ENCODE data around the gene LRRC75B.
"Not testable (repeated sequence)": the region's sequence is repeated elsewhere in the genome, so short reads cannot be mapped to it uniquely, and the experiment has no call there.

Gene LRRC75B

DNA sequence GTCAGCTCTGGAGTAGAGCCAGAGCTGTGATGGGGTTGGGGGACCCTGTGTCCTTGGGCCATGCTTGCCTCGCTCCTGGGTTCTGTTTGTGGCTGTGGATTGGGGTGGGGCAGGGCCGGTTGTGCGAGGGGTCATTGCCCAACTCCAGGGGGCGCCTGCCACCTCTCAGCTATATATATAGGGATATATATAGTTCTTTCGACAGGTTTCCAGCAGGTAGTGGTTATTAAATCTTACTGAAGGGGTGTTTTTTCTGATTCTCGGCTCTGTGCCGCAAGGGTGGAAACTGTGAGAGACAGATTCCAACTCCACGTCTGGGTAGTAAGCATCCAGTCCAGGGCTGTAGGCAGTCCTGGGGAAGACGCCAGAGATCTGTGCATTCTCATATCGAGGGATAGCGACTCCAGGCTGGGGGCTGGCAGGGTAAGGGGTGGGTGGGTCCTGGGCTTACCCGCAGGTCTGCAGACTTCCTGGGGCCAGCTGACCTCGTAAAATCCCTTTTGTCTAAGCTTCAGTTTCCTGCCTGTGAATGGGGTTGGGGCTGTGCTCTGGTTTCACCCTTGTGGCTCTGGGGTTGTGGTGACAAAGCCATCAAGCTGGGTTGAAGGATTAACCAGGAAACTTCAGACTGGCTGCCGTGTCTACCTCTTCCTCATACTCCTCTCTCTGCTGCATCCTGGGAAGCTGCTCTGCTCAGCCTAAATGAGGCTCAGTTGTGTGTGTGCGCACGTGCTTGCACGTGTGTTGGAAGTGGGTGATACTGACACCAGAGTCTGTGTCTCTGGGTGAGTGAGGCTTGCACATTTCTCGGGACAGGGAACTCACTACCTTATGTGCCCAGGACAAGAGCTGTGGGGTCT lies 11.1 kb upstream of the LRRC75B start:
- in situ Hi-C loops (cut with MboI; ENCODE audit: low pct_unique_long_range_greater_than_20kb, low sequenced_read_pairs) = not testable (repeated sequence)
- peak; percentile 89 for DNase-seq

DNA sequence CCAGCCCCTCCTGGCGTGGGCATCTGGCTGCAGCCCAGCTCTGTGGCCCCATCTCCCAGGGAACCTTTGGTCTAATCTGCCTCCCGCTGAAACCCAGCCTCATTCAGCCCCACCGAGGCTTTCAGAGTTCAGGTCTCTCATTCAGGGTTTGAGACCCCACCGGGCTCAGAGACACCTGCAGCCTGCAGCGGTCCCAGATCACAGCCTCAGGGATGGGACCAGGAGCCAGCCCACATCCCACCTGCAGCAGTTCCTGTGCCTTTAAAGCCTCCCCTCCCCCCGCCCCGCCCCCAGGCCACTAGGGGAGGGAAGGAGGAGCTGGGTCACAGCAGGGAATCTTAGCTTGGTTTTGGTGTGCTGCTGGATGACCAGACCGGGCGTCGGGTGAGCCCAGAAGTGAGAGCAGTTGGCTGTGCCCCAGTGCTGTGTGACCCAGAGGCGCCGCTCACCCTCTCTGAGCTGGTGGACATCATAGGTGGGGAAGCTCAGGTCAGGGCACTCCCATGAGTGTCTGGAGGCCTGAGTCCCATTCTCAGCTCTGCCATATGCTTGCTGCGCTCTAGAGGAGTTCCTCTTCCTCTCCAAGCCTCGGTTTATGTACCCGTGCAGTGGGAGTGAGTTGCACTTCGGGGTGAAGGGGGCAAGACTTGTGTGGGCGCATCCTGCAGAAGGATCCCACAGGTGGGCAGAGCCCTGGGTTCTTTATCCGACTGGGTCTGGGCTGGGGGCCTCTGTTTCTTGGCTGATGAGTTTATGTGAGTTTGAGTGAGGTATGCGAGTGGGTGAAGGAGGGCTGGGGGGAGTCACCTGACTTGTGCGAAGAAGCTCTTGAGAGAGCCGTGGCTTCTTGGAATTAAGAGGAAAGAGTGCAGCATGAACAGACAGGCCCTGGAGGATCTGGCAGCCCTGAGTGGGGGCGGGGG lies 10.2 kb upstream of the LRRC75B start, which contains the start of gene GGT1:
TSS of gene GGT1 (plus strand) at position 347 of the 923 bp plus-strand sequence. CDS start 7,889 bp downstream, outside the sequence.
- in situ Hi-C loops (cut with MboI; ENCODE audit: low pct_unique_long_range_greater_than_20kb, low sequenced_read_pairs) = not testable (repeated sequence)
- DNase-seq = peak; percentile 52

DNA sequence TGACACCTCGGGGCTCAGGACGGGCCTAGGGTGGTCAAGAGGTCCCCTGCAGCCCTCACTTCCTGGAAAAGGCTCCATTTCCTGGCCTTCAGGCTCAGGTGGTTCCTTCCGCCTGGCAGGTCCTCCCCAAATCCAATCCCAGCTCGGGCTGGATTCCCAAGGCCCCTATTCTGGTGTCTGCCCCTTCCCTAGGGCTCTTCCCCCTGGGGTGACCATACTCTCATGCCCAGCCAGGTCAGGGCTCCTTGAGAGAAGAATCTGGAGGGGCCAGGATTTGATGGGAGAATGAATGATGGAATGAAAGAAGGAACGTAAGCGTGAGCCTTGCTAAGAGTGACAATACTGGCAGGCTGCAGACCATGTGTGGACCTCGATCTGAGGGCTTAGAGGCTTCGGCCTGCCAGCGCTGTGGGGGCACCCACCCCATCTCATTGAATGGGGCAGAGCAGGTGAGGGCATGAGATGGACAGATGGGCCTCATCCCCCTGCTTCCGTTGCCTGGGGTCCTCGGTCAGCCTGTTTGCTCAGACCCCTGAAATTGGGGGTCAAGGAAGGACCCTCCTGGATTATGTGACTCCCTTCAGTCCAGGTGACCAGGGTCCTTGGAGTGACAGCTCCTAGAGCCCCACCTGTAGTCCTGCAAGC lies 9.4 kb upstream of the LRRC75B start:
- DNase-seq; in situ Hi-C loops (cut with MboI; ENCODE audit: low pct_unique_long_range_greater_than_20kb, low sequenced_read_pairs): not testable (repeated sequence)

DNA sequence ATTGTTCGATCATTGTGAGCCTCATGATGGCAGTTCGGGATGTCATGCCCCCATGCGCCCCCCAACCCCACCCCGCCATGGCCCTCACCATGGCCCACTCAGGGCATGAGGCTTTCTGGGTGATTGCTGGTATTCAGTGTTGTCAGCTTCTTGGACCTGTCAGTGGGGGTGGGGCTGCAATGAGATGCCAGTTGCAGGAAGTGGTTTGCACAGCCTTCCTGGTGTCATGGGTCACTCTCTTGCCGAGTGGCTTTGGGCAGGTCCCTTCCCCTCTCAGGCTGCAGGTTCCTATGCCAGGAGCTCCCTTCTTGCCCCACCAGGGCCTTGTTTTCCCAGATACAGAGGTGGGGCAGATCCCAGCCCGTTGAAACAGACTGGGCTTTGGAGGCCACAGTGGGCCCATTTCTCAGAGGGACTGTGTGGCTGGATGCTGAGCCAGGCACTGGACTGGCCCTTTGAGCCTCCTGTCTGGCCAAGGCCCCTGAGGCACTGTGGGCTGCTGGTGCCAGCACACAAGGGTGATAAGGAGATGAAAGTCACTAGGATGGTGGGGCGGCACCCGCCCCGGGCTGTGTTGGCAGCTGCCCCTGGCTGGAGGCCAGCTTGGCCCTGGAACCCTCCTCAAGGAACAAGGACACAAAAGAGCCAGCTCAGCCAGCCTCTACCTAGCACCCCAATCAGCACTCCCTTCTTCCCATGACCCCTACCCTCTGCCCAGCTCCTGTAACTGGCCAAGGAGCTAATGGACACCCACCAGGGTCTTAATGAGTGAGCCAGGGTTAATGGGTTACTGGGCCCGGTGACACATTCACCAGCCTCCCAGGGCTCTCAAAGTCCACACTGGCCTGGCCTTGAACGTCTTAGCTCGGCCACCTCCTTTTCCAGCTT lies 8.6 kb upstream of the LRRC75B start:
- in situ Hi-C loops (cut with MboI; ENCODE audit: low pct_unique_long_range_greater_than_20kb, low sequenced_read_pairs) = no loop called here

DNA sequence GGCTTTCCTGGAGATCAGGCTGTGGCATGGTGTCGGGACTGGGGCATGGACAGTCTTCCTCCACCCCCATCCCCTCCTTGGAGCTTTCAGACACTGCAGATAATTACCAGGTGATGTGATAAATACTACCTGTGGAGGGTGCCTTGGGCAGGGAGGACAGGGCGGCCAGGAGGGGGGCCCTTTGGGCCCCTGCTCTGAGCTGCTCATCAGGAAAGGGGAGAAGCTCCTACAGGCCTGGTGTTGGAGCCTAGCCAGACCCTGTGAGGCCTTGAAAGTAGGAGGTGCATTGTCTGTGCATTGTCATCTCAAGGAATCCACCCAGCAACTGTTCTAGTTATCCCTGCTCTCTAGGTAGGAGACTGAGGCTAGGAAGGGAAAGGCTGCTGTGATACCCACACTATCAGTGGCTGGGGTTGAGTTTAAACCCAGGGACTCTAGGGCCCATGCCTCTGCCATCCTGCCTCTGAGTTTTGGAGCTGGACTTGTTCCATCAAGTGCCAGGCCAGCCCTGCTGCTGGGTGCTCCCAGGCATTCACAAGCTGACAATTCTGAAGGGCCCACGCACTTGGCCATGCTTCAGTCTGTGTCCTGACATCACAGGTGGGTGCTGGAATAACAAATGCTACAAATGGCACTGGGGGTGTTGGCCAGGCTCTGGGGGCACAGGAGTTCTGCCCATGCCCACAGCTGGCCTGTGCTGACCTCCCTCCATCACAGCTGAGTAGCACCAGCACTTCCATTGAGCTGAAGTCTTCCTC lies 7.3 kb upstream of the LRRC75B start:
- in situ Hi-C loops (cut with MboI; ENCODE audit: low pct_unique_long_range_greater_than_20kb, low sequenced_read_pairs); DNase-seq: not testable (repeated sequence)

More for the DNA sequence above, 8.6 kb upstream of the LRRC75B start:
- peak; percentile 43 for DNase-seq

DNA sequence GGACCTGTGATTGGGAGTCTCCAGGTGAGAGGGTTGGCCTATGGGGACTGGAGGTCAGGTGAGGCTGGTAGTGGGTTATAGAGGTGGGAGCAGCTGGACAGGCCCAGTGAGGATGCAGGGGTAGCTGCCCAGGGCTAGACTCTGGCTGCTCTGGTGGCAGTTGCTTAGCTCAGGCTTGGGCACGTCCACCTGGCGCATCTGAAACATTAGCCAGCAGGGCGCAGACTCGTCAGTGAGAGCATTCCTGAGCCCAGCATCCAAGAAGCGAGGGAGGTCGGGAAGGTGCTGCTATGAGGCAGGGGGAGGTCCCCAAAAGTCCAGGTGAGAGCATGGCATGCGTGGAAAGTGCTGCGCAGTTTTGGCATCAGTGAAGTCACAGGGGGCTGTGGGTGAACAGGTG lies 6.6 kb upstream of the LRRC75B start:
- in situ Hi-C loops (cut with MboI; ENCODE audit: low pct_unique_long_range_greater_than_20kb, low sequenced_read_pairs) = no loop called here
- no peak for DNase-seq

DNA sequence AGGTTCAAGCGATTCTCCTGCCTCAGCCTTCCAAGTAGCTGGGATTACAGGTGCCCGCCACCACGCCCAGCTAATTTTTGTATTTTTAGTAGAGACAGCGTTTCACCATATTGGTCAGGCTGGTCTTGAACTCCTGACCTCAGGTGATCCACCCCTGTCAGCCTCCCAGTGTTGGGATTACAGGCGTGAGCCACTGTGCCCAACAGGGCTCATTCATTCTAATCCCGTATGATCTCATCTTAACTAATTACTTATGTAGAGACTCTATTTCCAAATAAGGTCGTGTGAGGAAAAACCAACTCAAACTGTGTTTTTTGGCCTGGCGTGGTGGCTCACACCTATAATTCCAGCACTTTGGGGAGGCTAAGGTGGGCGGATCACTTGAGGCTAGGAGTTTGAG lies 4.2 kb upstream of the LRRC75B start:
- DNase-seq; in situ Hi-C loops (cut with MboI; ENCODE audit: low pct_unique_long_range_greater_than_20kb, low sequenced_read_pairs): not testable (repeated sequence)

DNA sequence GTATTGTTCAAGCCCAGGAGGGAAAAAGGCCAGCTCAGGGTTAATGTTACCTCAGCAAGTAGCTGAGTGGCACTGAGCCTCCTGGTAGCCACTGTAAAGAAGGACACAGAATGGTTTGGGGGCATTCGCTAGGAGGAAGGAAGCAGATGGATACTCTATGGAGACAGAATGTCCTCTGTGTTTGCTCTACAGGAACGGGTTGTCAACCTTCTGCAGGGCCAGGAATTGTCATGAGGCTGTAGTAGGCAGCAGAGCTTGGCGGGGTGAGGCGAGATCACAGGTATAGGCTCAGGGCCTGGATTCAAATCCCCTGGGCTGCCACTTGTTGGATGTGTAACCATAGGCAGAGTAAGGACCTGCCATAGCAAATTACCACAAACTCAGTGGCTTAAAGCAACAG lies 3.0 kb upstream of the LRRC75B start:
- DNase-seq = no peak
- in situ Hi-C loops (cut with MboI; ENCODE audit: low pct_unique_long_range_greater_than_20kb, low sequenced_read_pairs) = no loop called here

DNA sequence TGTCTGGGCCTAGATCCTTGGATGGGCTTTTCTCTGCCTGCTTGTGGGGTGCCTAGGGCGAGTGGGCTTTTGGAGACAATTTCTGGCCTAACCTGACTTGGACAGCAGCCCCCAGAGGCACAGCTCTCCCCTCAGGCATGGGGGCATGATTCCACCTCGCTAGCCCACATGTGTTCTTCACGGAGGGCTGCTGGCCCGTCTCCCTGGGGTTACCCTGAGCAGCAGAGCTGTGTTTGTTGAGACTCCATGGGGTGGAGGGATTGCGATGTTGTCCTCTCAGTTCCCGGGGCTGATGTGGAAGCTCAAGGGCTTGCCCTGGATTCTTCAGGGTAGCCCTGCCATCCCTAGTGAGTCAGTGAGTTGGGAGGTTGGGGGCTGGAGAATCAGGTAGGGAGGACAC lies 2.4 kb upstream of the LRRC75B start:
- in situ Hi-C loops (cut with MboI; ENCODE audit: low pct_unique_long_range_greater_than_20kb, low sequenced_read_pairs) = no loop called here

DNA sequence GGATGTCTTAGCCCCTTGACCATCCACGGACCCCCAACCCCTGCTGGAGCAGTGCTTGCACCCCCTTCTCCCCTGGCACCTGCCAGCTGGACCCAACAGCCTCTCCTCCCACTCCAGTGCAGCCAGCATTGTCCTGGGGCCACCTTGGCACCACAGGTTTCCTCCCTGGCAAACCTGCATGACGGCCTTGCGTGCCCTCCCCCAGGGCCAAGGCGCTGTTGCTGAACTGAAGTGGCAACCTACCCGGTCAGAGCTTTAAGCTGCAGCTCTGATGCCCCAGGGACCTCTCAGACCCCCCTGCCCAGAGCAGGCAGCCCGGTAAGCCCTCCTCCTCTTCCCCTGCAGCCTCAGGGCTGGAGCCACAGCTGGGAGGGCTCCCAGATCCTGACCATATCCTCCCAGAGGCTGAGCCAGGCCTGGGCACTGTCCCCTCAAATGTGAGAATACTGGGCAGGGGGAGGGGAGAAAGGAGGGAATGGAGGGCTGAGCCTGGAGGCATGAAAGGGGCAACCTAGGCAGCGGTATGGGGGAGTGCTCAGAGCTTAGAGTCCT lies 1.8 kb upstream of the LRRC75B start:
- no peak for DNase-seq
- in situ Hi-C loops (cut with MboI; ENCODE audit: low pct_unique_long_range_greater_than_20kb, low sequenced_read_pairs) = no loop called here

More for the DNA sequence above, 2.4 kb upstream of the LRRC75B start:
- no peak for DNase-seq

DNA sequence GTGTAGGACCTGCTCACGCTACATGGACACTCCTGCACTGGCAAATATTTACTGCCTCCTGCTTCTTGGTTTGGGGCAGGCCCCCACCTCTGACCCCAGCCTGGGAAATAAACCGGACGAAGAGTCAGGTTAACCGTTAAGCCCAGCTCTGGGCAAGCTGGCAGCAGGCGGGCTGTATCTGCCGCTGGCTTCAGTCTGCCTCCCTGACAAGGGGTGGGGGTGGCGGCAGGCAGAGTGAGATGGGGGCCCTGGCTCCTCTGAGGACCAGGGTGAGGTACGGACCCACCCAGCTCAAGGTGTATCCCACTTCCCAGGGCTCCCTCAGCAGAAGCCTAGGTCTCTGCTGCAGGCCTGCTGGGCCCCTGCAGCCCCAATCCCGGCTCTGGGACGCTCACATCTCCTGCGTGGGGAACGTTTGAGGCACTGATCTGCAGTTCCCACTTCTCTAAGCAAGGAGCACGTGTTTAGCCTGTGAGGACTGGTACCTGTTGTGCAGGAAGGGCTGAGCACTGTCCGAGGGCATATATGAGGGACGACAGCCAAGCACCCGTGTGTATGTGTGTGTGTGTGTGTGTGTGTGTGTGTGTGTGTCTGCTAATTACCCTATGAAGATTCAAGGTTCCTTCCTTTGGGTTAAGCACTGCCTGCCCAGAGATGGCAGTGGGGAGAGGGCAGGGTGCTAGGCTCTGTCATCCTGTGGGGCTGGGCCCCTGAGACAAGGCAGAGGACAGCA lies 1.1 kb upstream of the LRRC75B start:
- DNase-seq = no peak

DNA sequence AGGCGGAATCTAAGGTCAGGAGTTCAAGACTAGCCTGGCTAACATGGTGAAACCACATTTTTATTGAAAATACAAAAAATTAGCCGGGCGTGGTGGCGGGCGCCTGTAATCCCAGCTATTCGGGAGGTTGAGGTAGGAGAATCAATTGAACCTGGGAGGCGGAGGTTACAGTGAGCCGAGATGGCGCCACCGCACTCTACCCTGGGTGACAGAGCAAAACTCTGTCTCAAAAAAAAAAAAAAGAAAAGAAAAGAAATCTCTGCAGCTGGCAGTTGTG lies 624 bp upstream of the LRRC75B start:
- in situ Hi-C loops (cut with MboI; ENCODE audit: low pct_unique_long_range_greater_than_20kb, low sequenced_read_pairs); DNase-seq: not testable (repeated sequence)

More for the DNA sequence above, 1.1 kb upstream of the LRRC75B start:
- in situ Hi-C loops (cut with MboI; ENCODE audit: low pct_unique_long_range_greater_than_20kb, low sequenced_read_pairs) = no loop called here

DNA sequence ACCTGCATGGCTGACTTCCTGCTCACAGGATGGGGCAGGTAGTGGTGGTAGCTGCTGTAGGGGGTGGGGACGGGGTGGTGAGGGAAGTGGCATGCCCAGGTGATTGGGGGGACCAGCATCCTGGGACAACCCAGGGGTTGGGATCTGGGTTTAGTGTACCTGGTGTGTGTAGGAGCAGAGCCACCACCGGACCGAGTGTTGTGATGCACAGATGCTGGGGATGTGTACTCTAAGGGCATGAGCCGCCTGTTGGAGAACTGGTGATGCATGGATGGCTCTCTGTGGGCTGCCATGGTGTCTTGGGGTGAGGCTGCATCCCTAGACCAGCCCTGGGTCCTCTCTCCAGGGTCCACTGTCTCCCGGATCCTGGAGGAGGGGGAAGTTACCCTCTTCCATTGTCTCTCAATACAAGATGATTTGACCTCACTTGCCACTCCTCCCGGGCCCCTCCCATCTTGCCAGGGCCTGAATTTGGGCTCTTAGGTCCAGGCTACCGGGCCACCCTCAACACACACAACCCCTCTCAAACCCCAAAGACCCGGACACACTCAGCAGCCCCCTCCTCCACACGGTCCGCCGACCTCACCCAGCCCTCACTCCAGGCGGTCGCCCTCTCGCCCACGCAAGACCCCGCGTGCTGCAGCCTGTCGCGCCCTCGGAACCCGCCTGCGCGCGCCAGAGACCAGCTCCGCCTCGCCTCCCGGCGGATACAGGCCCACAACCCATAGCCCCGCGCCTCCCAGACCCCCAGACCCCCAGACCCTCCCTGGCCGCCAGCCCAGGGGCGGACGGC lies 619 bp downstream of the LRRC75B start:
- DNase-seq = peak; percentile 30
- in situ Hi-C loops (cut with MboI; ENCODE audit: low pct_unique_long_range_greater_than_20kb, low sequenced_read_pairs) = no loop called here

DNA sequence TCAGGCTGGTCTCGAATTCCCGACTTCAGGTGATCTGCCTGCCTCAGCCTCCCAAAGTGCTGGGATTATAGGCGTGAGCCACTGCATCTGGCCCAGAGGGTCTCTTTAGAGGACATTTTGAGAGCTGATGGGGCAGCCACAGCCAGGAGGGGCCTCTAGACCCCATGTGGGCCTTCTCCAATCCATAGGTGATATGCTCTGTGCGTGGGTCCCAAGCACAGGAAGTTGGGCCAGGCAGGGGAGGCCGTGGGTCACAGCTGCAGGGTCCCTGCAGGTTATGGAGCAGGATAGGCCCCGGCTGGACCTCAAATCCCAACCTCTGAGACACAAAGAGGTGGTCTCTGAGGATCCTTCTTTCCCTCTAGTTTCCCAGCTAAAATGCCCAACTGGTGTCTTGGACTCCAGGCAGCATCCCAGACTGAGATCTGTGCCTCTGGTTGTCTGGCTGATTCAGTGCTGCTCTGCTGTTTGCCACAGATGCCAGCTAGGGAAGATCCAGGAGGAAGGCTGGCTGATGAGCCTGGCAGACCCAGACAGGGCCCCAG lies 1.5 kb downstream of the LRRC75B start:
- DNase-seq = no peak
- in situ Hi-C loops (cut with MboI; ENCODE audit: low pct_unique_long_range_greater_than_20kb, low sequenced_read_pairs) = no loop called here

DNA sequence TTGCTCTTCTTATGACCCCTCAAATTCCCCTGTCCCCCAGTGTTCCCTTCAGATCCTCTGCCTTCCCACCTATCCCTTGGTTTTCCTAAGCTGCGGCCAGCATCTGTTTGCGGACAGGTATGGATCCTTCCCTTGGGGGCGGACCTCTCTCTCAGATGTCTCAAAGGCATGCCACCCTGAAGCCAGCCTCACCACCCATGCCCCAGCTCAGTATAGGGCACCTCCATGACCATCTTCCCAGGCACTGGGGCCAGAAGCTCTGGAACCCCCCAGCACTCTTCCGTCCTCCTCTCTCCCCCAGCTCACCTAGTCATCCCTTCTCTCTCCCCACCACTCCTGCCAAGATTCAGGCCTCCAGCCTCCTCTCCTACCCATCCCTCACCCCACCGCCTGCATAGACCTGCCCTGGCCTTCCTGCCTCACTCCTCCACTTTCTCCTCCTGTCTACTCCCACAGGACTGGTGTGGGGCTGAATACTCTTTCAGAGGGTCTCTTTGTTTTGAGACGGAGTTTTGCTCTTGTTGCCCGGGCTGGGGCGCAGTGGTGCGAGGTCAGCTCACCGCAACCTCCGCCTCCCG lies 2.2 kb downstream of the LRRC75B start:
- in situ Hi-C loops (cut with MboI; ENCODE audit: low pct_unique_long_range_greater_than_20kb, low sequenced_read_pairs) = no loop called here
- DNase-seq = no peak
